B cell (primary cell): ENCODE measurements around the gene BNIP3.

Experiments
- CTCF ChIP-seq: fragments of 200-600 bp; IDR thresholded peaks from one replicate; pipeline ENCODE4 v1.8.0; 2022; ENCODE audit warnings: antibody characterized with exemption, mild to moderate bottlenecking
- EZH2 ChIP-seq: IDR thresholded peaks from 2 replicates; pipeline ENCODE4 v1.6.1; 2012; ENCODE audit warnings: borderline replicate concordance, low read depth, mild to moderate bottlenecking, moderate library complexity, low read length; ENCODE audit not compliant: insufficient read depth, poor library complexity, severe bottlenecking

DNA sequence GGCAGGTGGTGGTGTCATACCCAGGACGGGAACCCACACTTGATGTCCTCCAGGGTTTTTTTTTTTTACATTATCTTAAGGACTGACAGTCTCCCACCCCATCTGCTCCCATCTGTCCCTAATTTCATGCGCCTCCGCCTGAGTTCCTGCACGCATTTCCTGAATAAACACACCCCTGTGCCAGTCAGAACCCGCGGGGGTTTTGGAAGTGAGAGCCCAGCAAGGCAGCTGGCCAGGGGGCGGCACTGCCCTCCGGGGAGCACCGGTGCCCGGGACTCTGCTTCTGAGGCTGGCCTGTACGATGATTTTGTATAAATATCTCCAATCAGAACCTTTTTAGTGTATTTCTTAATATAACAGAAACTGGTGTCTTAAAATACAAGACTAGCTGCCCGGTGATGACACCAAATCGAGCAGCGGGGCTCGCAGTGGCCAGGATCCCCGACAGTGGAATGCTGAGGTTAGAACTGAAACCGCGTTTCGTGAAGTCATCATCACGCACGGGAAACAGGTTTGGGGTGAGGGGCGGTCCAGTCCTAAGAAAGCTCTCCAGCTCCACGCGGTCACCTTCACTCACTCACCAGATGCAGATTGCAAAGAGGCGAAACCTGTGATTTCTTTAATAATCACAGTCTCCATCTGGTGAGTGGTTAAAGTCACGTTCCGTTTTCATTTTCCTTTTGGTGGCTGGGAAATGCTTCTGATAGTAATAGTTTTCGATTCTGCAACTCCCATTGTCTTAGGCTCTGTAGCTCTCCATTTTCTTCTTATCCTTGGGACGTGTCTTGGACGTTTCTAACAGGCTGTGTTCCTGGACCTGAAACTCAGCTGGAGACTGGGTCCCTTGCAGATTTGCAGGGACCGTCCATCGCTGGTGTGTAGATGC, 19.7 kb downstream of the BNIP3 start:
- TF ChIP-seq CTCF (no peak), EZH2 (no peak)
